ENCODE measurements around the gene SUN5.

SUN5 gene

GRCh38 chr20:33026072-33026778 is 22.0 kb upstream of the SUN5 start:
- DNase-seq, result no peak

DNA sequence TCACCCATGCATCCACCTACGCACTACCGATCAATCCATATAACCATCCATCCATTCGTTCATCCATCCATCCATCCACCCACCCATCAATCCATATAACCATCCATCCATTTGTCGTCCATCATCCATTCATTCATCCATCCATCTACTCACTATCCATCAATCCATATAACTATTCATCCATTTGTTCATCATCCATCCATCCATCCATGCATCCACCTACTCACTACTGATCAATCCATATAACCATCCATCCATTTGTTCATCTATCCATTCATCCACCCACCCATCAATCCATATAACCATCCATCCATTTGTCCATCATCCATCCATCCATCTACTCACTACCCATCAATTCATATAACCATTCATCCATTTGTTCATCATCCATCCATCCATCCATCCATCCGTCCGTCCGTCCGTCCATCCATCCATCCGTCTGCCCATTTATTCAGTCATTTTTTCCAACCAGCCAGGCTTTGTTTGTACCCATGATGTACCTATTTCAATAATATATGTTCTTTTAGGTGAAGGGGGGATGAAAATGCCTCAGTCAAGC is 21.2 kb upstream of the SUN5 start:
- DNase-seq, result no peak

DNA sequence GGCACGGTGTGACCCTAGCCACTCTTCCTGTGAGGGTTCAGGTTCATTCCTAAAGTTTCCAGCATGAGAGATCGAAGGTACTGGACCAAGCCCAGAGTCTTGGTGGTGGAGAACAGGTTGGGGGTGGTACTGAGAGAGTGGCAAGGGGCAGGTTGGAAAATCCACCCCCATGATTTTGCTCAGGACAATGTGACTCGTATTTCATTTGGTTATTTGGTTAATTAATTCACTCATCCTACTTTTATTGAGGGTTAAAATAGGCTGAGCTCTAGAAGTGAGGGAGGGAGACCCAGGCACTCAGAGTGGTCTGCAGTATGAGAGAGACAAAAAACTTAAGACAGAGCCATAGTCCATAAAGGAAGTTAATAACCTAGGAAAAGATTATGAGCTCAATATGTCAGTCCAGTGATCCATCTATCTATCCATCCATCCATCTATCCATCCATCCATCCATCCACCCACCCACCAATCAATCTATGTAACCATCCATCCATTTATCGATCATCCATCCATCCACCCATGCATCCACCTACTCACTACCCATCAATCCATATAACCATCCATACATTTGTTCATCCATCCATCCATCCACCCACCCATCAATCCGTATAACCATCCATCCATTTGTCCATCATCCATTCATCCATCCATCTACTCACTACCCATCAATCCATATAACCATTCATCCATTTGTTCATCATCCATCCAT is 20.5 kb upstream of the SUN5 start:
- DNase-seq, result no peak

GRCh38 chr20:33024243-33024560 is 20.0 kb upstream of the SUN5 start:
- DNase-seq, result no peak

DNA sequence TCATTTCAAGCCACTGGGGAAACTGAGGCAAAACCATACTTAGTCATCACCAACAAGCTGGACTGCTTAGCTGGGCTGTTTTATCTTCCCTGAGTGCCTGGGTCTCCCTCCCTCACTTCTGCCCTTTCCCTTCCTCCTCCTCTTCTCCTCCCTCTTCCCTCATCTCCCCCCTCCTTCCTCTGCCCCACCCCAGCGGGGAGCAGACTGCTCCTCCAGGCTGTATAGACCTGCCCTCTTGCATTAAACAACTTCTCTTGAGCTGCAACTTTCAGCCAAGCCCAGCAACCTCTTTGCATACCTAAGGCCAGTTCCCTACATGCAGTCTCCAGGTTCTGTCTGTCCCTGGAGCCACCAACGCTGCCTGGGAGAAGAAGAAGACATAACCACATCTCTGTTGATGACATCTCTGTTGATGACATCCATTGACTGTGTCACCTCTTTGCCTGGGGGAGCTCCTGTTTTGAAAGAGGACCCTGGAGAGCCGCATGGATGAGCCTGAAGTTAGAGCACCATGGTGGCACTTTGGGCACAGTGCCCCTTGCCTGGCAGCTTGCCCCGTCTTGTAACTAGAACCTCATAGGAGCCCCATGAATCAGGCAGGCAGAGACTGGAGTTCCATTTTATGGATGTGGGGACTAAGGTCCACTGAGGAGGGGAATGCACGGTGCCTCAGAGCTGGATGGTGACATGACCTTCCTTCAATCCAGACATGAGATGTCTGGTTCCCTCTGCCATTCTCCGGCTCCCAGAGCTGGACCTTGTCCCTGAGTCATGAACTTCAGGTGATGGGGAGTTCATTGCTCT is 19.4 kb upstream of the SUN5 start:
- no peak for DNase-seq

- no peak for DNase-seq
These were observed 18.6 kb upstream of the SUN5 start for GRCh38 chr20:33022694-33023438.

GRCh38 chr20:33022289-33022688 is 18.1 kb upstream of the SUN5 start:
- no peak for DNase-seq

GRCh38 chr20:33021879-33022278 is 17.6 kb upstream of the SUN5 start:
- DNase-seq, result no peak

DNA sequence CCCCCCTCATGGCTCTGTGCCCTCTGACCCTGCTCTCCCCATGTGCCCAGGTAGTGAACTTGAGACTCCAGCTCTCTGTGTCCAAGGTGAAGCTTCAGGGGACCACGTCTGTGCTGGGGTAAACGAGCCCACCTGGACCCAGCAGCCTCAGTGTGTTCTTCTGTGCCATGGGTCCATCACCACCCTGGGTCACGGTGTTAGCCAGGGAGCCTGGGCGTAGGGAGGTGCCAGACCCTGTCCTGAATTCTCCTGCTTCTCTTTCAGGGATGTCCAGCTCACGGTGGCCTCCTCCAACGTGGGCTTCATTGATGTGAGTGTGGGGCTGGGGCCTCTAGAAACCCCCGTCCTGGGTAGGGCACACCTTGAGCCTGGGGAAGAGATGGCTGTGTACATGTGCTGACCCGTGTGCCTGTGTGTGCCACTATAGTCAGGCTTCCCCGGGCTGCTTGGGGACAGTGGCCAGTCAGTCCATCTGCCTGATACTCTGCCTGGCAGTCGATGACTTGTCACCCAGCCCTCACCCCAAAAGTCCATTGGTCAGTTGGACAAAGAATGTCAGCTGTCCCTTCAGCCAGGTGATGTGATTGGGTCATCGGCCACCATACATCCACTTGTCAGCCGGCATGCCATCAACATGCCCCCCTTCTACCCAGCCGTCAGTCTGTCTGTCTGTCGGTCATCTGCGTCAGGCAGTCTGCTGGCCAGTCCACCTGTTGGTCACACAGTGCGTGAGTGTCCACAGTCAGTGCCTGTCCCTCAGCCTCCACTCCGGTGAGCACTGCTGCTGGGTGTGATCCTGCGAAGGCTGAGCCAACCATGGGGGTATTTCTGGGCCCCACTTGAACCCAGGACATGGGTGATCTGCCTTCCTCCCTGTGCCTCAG is 16.3 kb upstream of the SUN5 start:
- no peak for DNase-seq

DNA sequence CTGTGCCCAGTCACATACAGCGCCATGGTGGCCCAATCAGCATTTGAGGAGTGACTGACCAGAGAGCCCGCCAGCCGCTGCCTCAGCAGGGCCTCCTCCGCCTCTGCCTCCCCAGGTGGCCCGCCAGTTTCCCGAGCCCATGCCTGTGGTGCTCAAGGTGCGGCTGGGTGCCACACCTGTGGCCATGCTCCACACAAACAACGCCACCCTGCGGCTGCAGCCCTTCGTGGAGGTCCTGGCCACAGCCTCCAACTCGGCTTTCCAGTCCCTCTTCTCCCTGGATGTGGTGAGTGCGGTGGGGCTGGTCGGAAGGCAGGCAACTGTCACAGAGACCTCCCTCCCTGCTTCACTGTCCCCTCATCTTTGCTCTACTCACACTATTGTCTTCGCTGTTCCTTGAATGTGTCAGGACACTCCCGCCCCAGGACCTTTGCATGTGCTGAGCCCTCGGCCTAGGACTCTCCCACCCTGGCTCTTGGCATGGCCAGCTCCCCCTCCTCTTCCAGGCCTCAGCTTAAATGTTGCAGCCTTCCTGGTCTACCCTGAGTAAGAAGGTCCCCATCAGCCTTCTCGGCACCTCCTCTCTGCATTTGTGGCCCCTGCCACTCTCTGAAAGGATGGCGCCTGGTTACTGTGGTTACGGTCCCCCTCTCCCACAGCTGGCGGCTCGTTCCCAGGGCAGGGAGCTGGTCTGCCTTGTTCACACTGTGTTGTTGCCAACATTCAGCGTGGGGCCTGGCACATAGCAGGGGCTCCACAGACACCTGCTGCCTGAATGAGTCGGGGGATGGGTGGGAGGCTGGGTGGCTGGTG is 15.4 kb upstream of the SUN5 start:
- DNase-seq, result no peak

- DNase-seq, result no peak
These were observed 14.1 kb upstream of the SUN5 start for GRCh38 chr20:33018169-33018931.

- no peak for DNase-seq
These were observed 13.3 kb upstream of the SUN5 start for GRCh38 chr20:33017542-33017941.

DNA sequence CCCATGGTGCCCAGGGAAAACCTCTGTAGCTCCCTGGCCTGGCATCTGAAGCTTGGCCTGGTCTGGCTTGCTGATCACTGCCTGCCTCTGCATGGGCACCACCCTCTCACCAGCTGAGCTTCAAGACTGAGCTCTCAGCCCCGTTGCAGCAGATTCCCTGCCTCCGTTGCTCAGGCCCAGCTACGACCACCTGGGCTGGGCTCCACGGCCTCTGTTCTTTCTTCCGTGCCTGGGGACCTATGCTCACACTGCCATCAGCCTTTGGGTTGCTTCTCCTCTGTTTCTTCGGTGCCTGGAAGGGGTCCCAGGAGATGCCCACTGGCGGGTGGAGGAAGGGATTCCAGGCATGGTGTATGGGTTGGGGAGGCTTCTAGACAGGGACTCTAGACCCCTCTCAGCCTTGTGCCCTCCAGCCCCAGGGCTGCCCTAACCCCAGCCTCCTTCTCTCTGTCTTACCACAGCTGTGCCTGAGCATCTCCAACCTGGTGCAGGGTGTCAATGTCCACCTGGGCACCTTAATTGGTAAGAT is 12.4 kb upstream of the SUN5 start:
- DNase-seq, result no peak

DNA sequence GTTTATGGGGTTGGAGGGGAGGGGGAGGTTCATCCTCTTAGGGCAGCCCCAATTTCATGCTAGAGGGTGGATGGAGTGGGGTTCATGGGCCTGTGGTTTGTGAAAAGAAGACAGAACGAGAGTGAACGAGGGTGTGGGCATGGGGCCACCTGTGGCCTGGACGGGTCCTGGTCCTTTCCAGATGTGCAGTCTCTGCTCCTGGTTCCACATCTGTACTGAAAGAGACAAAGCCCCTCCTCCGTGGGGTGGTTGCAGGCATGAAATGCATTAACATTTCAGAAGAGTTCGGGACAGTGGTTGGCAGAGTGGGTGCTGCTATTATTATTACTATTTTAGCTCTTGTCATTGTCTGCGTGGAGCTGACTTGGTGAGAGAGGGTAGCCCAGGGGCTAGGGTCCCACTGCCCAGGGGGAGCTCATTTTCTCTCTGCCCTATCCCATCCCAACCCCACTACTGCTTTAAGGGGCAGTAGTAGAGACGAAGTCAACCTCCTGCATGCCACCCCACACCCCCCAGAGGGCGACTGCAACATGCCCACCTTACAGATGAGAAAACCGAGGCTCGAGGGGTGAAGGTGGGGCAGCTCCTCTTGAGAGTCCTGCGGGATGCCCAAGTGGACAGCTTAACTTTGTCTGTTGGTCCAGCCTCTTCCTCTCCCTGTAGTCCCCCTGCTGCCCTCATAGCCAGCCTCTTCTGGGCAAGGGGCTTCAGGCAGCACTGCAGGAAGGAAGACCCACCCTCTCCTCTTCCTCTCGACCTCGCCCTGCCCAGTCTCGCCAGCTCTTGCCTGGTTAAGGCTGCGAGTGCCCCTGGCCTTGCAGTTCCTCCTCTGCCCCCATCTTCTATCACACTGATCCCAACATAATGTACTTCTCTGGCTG is 11.7 kb upstream of the SUN5 start:
- no peak for DNase-seq

DNA sequence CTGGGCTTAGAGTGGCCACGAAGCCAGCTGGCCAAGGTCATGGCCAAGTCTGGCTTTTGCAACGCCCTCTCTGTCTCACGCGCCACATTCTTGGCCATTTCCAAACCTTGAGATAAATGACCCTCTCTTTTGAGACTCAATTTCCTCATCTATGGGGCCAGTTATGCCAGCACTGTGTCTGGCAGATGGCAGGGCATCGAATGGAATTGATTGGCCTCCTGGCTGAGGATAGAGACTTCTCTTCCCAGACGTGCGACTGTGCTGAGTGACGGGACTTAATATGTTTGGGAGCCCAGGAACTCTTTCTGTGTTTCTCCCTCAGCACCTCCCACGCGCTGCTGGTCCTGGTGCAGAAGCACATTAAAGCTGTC is 10.9 kb upstream of the SUN5 start:
- DNase-seq, result no peak

GRCh38 chr20:33014336-33015113 is 10.3 kb upstream of the SUN5 start:
- DNase-seq, result no peak

GRCh38 chr20:33013701-33014326 is 9.6 kb upstream of the SUN5 start:
- DNase-seq, result no peak
